GM18511 (cell line): Measurements from ENCODE around the gene NPL.
A peak's percentile ranks its signal among the peaks of the same experiment; 100 is the strongest.

Source experiments
- ATAC-seq: cut with Tn5 transposase; IDR thresholded peaks from one replicate; pipeline ENCODE4 v1.9.1; 2021; ENCODE audit warnings: mild to moderate bottlenecking, moderate library complexity; ENCODE audit not compliant: unreplicated experiment

Gene NPL

GRCh38 chr1:182811975-182812722 is 22.6 kb downstream of the NPL start:
- ATAC-seq = no peak

- ATAC-seq = no peak
Observed at GRCh38 chr1:182816863-182817262, 27.3 kb downstream of the NPL start.

GRCh38 chr1:182817802-182818201 is 28.2 kb downstream of the NPL start:
- ATAC-seq = peak; percentile 62

GRCh38 chr1:182823220-182823619 is 33.6 kb downstream of the NPL start:
- no peak for ATAC-seq

- ATAC-seq = no peak
Observed at GRCh38 chr1:182826892-182827291, 37.3 kb downstream of the NPL start.

- ATAC-seq = peak; percentile 86
Observed at GRCh38 chr1:182829285-182829932, 39.8 kb downstream of the NPL start.

- no peak for ATAC-seq
Observed at GRCh38 chr1:182833271-182833670, 43.7 kb downstream of the NPL start.

GRCh38 chr1:182834326-182834725 is 44.8 kb downstream of the NPL start:
- ATAC-seq = no peak

- no peak for ATAC-seq
Observed at GRCh38 chr1:182835806-182836205, 46.2 kb downstream of the NPL start.

GRCh38 chr1:182839209-182840066 is 49.9 kb downstream of the NPL start, which contains the start of gene DHX9:
Gene DHX9 (plus strand): TSS chr1:182839347. CDS start chr1:182842567, 3,220 bp downstream.
- peak; percentile 82 for ATAC-seq

- ATAC-seq = no peak
Observed at GRCh38 chr1:182841368-182841988, 51.9 kb downstream of the NPL start.

- no peak for ATAC-seq
Observed at GRCh38 chr1:182842265-182842664, 52.7 kb downstream of the NPL start.

GRCh38 chr1:182845379-182845778 is 55.8 kb downstream of the NPL start:
- ATAC-seq = no peak

GRCh38 chr1:182845894-182846293 is 56.3 kb downstream of the NPL start:
- ATAC-seq = no peak

- no peak for ATAC-seq
Observed at GRCh38 chr1:182847105-182847504, 57.5 kb downstream of the NPL start.

GRCh38 chr1:182848736-182849135 is 59.2 kb downstream of the NPL start:
- ATAC-seq = no peak

- ATAC-seq = no peak
Observed at GRCh38 chr1:182850319-182850718, 60.7 kb downstream of the NPL start.

GRCh38 chr1:182851825-182852224 is 62.3 kb downstream of the NPL start:
- ATAC-seq = no peak

GRCh38 chr1:182855911-182856310 is 66.3 kb downstream of the NPL start:
- no peak for ATAC-seq

GRCh38 chr1:182857212-182857611 is 67.6 kb downstream of the NPL start:
- no peak for ATAC-seq

GRCh38 chr1:182860658-182861057 is 71.1 kb downstream of the NPL start:
- no peak for ATAC-seq
